SK-N-SH treated with all-trans-retinoic acid at 6 μM for 48 hours (cell line): ENCODE results near the gene OSTM1.

Experiments
- ATAC-seq: fragments of 200-7000 bp; cut with Tn5 transposase; 3 replicates; pipeline ENCODE4 v1.9.1; 2020; ENCODE audit warnings: mild to moderate bottlenecking, moderate library complexity
- ARNTL ChIP-seq: fragments of 450-650 bp; formaldehyde crosslinking; IDR thresholded peaks from 2 replicates; pipeline ENCODE4 v1.5.0; 2020; ENCODE audit warnings: low read depth, mild to moderate bottlenecking, moderate library complexity, borderline replicate concordance
- BACH2 ChIP-seq: fragments of 250-450 bp; sonication (Bioruptor Pico); IDR thresholded peaks from 2 replicates; pipeline ENCODE4 v1.9.0; 2021; ENCODE audit warnings: mild to moderate bottlenecking, borderline replicate concordance
- CSDC2 ChIP-seq: fragments of 250-450 bp; sonication (Bioruptor Pico); IDR thresholded peaks from 2 replicates; pipeline ENCODE4 v1.5.0; 2020; ENCODE audit warnings: mild to moderate bottlenecking, moderate library complexity
- GLIS3 ChIP-seq: fragments of 250-450 bp; sonication (Bioruptor Pico); IDR thresholded peaks from 2 replicates; pipeline ENCODE4 v1.5.0; 2020; ENCODE audit warnings: mild to moderate bottlenecking, moderate library complexity
- ISL1 ChIP-seq: fragments of 250-450 bp; sonication (Bioruptor Pico); IDR thresholded peaks from 2 replicates; pipeline ENCODE4 v2.1.2; 2022; ENCODE audit warnings: mild to moderate bottlenecking, moderate library complexity
- OSR1 ChIP-seq: fragments of 250-450 bp; sonication (Bioruptor Pico); IDR thresholded peaks from 2 replicates; pipeline ENCODE4 v1.8.0; 2022; ENCODE audit warnings: moderate library complexity, mild to moderate bottlenecking, inconsistent platforms
- PPARA ChIP-seq: fragments of 250-450 bp; sonication (Bioruptor Pico); IDR thresholded peaks from 2 replicates; pipeline ENCODE4 v1.5.0; 2020; ENCODE audit warnings: mild to moderate bottlenecking, borderline replicate concordance
- RARB ChIP-seq: fragments of 250-450 bp; sonication (Bioruptor Pico); IDR thresholded peaks from 2 replicates; pipeline ENCODE4 v1.8.0; 2021; ENCODE audit warnings: mild to moderate bottlenecking, moderate library complexity
- SNAI2 ChIP-seq: fragments of 250-450 bp; sonication (Bioruptor Pico); IDR thresholded peaks from 2 replicates; pipeline ENCODE4 v1.5.0; 2020; ENCODE audit warnings: mild to moderate bottlenecking, moderate library complexity
- TCF4 ChIP-seq: fragments of 250-450 bp; sonication (Bioruptor Pico); IDR thresholded peaks from 2 replicates; pipeline ENCODE4 v1.8.0; 2021; ENCODE audit warnings: mild to moderate bottlenecking, moderate library complexity, borderline replicate concordance
- TOX ChIP-seq: fragments of 250-450 bp; sonication (Bioruptor Pico); IDR thresholded peaks from 2 replicates; pipeline ENCODE4 v1.8.0; 2021; ENCODE audit warnings: mild to moderate bottlenecking, moderate library complexity, borderline replicate concordance
- ZC3H10 ChIP-seq: fragments of 250-450 bp; sonication (Bioruptor Pico); IDR thresholded peaks from 2 replicates; pipeline ENCODE4 v1.5.1; 2021; ENCODE audit warnings: mild to moderate bottlenecking, moderate library complexity
- ZFP3 ChIP-seq: fragments of 250-450 bp; sonication (Bioruptor Pico); IDR thresholded peaks from 2 replicates; pipeline ENCODE4 v1.5.0; 2020; ENCODE audit warnings: mild to moderate bottlenecking, moderate library complexity
- ZFP30 ChIP-seq: fragments of 450-650 bp; formaldehyde crosslinking; IDR thresholded peaks from 2 replicates; pipeline ENCODE4 v1.5.0; 2022; ENCODE audit warnings: mild to moderate bottlenecking, moderate library complexity
- ZNF565 ChIP-seq: fragments of 450-650 bp; formaldehyde crosslinking; conservative IDR thresholded peaks from 2 replicates; pipeline ENCODE4 v1.5.0; 2020; ENCODE audit warnings: low read depth, mild to moderate bottlenecking, moderate library complexity
- ZNF70 ChIP-seq: fragments of 450-650 bp; formaldehyde crosslinking; IDR thresholded peaks from 2 replicates; pipeline ENCODE4 v1.5.0; 2020; ENCODE audit warnings: mild to moderate bottlenecking, moderate library complexity
- ZNF8 ChIP-seq: fragments of 450-650 bp; formaldehyde crosslinking; IDR thresholded peaks from 2 replicates; pipeline ENCODE4 v1.5.0; 2020; ENCODE audit warnings: mild to moderate bottlenecking, moderate library complexity
- TF ChIP-seq, protein P1 (sequence below): fragments of 250-450 bp; sonication (Bioruptor Pico); IDR thresholded peaks from 2 replicates; pipeline ENCODE4 v1.8.0; 2020; ENCODE audit warnings: mild to moderate bottlenecking, moderate library complexity, borderline replicate concordance
- TF ChIP-seq, protein P2 (sequence below): fragments of 250-450 bp; sonication (Bioruptor Pico); IDR thresholded peaks from 2 replicates; pipeline ENCODE4 v1.5.0; 2020; ENCODE audit warnings: mild to moderate bottlenecking, moderate library complexity
- TF ChIP-seq, protein P3 (sequence below): fragments of 250-450 bp; sonication (Bioruptor Pico); IDR thresholded peaks from 2 replicates; pipeline ENCODE4 v1.8.0; 2021; ENCODE audit warnings: low read depth, mild to moderate bottlenecking, moderate library complexity, borderline replicate concordance
- TF ChIP-seq, protein P4 (sequence below): fragments of 250-450 bp; sonication (Bioruptor Pico); IDR thresholded peaks from 2 replicates; pipeline ENCODE4 v1.5.1; 2020; ENCODE audit warnings: low read depth, mild to moderate bottlenecking, moderate library complexity
- TF ChIP-seq, protein P5 (sequence below): fragments of 250-450 bp; sonication (Bioruptor Pico); IDR thresholded peaks from 2 replicates; pipeline ENCODE4 v1.5.1; 2021; ENCODE audit warnings: mild to moderate bottlenecking, moderate library complexity

OSTM1 gene

DNA sequence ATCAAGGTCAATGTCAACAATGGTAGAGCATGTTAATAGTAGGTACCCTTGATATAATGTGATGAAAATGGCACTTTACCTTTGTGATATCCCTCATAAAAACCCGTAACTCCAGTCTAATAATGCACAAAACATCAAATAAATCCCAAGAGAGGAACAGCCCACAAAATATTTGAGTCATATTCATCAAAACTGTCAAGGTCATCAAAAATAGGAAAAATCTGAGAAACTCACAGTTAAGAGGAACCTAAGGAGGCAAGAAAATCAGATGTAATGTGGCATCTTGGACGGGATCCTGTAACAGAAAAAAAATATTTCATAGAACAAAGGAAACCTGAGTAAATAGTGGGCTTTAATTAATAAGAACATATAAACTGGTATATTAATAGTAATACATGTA, 25.5 kb upstream of the OSTM1 start:
- no peak for TF ChIP-seq ISL1
- TF ChIP-seq, protein P1, sequence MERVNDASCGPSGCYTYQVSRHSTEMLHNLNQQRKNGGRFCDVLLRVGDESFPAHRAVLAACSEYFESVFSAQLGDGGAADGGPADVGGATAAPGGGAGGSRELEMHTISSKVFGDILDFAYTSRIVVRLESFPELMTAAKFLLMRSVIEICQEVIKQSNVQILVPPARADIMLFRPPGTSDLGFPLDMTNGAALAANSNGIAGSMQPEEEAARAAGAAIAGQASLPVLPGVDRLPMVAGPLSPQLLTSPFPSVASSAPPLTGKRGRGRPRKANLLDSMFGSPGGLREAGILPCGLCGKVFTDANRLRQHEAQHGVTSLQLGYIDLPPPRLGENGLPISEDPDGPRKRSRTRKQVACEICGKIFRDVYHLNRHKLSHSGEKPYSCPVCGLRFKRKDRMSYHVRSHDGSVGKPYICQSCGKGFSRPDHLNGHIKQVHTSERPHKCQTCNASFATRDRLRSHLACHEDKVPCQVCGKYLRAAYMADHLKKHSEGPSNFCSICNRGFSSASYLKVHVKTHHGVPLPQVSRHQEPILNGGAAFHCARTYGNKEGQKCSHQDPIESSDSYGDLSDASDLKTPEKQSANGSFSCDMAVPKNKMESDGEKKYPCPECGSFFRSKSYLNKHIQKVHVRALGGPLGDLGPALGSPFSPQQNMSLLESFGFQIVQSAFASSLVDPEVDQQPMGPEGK (CRISPR knock-in tag) = no peak
- TF ChIP-seq, protein P2, sequence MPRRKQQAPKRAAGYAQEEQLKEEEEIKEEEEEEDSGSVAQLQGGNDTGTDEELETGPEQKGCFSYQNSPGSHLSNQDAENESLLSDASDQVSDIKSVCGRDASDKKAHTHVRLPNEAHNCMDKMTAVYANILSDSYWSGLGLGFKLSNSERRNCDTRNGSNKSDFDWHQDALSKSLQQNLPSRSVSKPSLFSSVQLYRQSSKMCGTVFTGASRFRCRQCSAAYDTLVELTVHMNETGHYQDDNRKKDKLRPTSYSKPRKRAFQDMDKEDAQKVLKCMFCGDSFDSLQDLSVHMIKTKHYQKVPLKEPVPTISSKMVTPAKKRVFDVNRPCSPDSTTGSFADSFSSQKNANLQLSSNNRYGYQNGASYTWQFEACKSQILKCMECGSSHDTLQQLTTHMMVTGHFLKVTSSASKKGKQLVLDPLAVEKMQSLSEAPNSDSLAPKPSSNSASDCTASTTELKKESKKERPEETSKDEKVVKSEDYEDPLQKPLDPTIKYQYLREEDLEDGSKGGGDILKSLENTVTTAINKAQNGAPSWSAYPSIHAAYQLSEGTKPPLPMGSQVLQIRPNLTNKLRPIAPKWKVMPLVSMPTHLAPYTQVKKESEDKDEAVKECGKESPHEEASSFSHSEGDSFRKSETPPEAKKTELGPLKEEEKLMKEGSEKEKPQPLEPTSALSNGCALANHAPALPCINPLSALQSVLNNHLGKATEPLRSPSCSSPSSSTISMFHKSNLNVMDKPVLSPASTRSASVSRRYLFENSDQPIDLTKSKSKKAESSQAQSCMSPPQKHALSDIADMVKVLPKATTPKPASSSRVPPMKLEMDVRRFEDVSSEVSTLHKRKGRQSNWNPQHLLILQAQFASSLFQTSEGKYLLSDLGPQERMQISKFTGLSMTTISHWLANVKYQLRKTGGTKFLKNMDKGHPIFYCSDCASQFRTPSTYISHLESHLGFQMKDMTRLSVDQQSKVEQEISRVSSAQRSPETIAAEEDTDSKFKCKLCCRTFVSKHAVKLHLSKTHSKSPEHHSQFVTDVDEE (CRISPR knock-in tag) = no peak
- TF ChIP-seq SNAI2 (CRISPR knock-in tag) = no peak
- TF ChIP-seq ZNF565 (CRISPR knock-in tag) = no peak
- no peak for TF ChIP-seq TOX (CRISPR knock-in tag)
- no peak for TF ChIP-seq ARNTL (CRISPR knock-in tag)
- no peak for TF ChIP-seq RARB (CRISPR knock-in tag)
- TF ChIP-seq BACH2 (CRISPR knock-in tag) = no peak
- no peak for TF ChIP-seq CSDC2 (CRISPR knock-in tag)
- no peak for TF ChIP-seq GLIS3
- TF ChIP-seq, protein P3, sequence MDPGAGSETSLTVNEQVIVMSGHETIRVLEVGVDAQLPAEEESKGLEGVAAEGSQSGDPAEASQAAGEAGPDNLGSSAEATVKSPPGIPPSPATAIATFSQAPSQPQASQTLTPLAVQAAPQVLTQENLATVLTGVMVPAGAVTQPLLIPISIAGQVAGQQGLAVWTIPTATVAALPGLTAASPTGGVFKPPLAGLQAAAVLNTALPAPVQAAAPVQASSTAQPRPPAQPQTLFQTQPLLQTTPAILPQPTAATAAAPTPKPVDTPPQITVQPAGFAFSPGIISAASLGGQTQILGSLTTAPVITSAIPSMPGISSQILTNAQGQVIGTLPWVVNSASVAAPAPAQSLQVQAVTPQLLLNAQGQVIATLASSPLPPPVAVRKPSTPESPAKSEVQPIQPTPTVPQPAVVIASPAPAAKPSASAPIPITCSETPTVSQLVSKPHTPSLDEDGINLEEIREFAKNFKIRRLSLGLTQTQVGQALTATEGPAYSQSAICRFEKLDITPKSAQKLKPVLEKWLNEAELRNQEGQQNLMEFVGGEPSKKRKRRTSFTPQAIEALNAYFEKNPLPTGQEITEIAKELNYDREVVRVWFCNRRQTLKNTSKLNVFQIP = no peak
- TF ChIP-seq TCF4 (CRISPR knock-in tag) = no peak
- TF ChIP-seq, protein P4, sequence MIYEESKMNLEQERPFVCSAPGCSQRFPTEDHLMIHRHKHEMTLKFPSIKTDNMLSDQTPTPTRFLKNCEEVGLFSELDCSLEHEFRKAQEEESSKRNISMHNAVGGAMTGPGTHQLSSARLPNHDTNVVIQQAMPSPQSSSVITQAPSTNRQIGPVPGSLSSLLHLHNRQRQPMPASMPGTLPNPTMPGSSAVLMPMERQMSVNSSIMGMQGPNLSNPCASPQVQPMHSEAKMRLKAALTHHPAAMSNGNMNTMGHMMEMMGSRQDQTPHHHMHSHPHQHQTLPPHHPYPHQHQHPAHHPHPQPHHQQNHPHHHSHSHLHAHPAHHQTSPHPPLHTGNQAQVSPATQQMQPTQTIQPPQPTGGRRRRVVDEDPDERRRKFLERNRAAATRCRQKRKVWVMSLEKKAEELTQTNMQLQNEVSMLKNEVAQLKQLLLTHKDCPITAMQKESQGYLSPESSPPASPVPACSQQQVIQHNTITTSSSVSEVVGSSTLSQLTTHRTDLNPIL (CRISPR knock-in tag) = no peak
- no peak for TF ChIP-seq ZFP3 (CRISPR knock-in tag)
- no peak for TF ChIP-seq ZFP30 (CRISPR knock-in tag)
- no peak for TF ChIP-seq PPARA
- TF ChIP-seq ZC3H10 (CRISPR knock-in tag) = no peak
- no peak for TF ChIP-seq ZNF8 (CRISPR knock-in tag)
- TF ChIP-seq, all 23 proteins: peak for 0

DNA sequence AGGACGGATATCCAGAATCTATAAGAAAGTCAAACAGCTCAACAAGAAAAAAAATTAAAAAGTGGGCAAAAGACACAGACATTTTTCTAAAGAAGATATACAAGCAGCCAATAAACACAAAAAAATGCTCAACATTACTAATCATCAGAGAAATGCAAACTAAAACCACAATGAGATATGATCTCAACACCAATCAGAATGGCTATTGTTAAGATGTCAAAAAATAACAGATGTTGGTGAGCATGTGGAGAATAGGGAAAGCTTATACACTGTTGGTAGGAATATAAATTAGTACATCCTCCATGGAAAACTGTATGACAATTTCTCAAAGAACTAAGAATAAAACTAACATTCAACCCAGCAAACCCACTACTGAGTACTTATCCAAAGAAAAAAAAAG, 23.3 kb upstream of the OSTM1 start:
- no peak for ATAC-seq
- TF ChIP-seq, protein P2 (CRISPR knock-in tag) = no peak
- no peak for TF ChIP-seq TCF4 (CRISPR knock-in tag)
- TF ChIP-seq, protein P5, sequence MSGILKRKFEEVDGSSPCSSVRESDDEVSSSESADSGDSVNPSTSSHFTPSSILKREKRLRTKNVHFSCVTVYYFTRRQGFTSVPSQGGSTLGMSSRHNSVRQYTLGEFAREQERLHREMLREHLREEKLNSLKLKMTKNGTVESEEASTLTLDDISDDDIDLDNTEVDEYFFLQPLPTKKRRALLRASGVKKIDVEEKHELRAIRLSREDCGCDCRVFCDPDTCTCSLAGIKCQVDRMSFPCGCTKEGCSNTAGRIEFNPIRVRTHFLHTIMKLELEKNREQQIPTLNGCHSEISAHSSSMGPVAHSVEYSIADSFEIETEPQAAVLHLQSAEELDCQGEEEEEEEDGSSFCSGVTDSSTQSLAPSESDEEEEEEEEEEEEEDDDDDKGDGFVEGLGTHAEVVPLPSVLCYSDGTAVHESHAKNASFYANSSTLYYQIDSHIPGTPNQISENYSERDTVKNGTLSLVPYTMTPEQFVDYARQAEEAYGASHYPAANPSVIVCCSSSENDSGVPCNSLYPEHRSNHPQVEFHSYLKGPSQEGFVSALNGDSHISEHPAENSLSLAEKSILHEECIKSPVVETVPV (CRISPR knock-in tag) = no peak
- TF ChIP-seq OSR1 = no peak
- TF ChIP-seq ZNF70 (CRISPR knock-in tag) = no peak

More for the DNA sequence above, 25.5 kb upstream of the OSTM1 start:
- no peak for ATAC-seq
